ENCODE measurements around the gene ATRNL1.
A peak's percentile ranks its signal among the peaks of the same experiment; 100 is the strongest.
"Not testable (repeated sequence)": the region's sequence is repeated elsewhere in the genome, so short reads cannot be mapped to it uniquely, and the experiment has no call there.

Gene ATRNL1

GRCh38 chr10:115761166-115761565 is 668.0 kb downstream of the ATRNL1 start:
- DNase-seq (ENCODE audit: low spot score), result no peak

GRCh38 chr10:115762029-115762428 is 668.9 kb downstream of the ATRNL1 start:
- no peak for DNase-seq (ENCODE audit: low spot score)

- DNase-seq (ENCODE audit: low spot score), result no peak
Observed at GRCh38 chr10:115771755-115772154, 678.6 kb downstream of the ATRNL1 start.

GRCh38 chr10:115772606-115773005 is 679.4 kb downstream of the ATRNL1 start:
- no peak for DNase-seq (ENCODE audit: low spot score)

- no peak for DNase-seq (ENCODE audit: low spot score)
Observed at GRCh38 chr10:115773832-115774231, 680.7 kb downstream of the ATRNL1 start.

- DNase-seq (ENCODE audit: low spot score), result peak; percentile 14
Observed at GRCh38 chr10:115774721-115775120, 681.6 kb downstream of the ATRNL1 start.

- DNase-seq (ENCODE audit: low spot score), result peak; percentile 8
Observed at GRCh38 chr10:115777646-115778045, 684.5 kb downstream of the ATRNL1 start.

- DNase-seq (ENCODE audit: low spot score), result no peak
Observed at GRCh38 chr10:115790220-115790619, 697.1 kb downstream of the ATRNL1 start.

GRCh38 chr10:115795964-115796363 is 702.8 kb downstream of the ATRNL1 start:
- no peak for DNase-seq (ENCODE audit: low spot score)

GRCh38 chr10:115801457-115801856 is 708.3 kb downstream of the ATRNL1 start:
- no peak for DNase-seq (ENCODE audit: low spot score)

GRCh38 chr10:115801992-115802391 is 708.8 kb downstream of the ATRNL1 start:
- DNase-seq (ENCODE audit: low spot score), result no peak

GRCh38 chr10:115802911-115803310 is 709.7 kb downstream of the ATRNL1 start:
- DNase-seq (ENCODE audit: low spot score), result no peak

- no peak for DNase-seq (ENCODE audit: low spot score)
Observed at GRCh38 chr10:115814542-115814941, 721.4 kb downstream of the ATRNL1 start.

GRCh38 chr10:115818012-115818411 is 724.8 kb downstream of the ATRNL1 start:
- no peak for DNase-seq (ENCODE audit: low spot score)

- DNase-seq (ENCODE audit: low spot score), result no peak
Observed at GRCh38 chr10:115826396-115826795, 733.2 kb downstream of the ATRNL1 start.

- DNase-seq (ENCODE audit: low spot score), result no peak
Observed at GRCh38 chr10:115827231-115828009, 734.3 kb downstream of the ATRNL1 start.

- DNase-seq (ENCODE audit: low spot score), result not testable (repeated sequence)
Observed at GRCh38 chr10:115828182-115828581, 735.0 kb downstream of the ATRNL1 start.

- peak; percentile 16 for DNase-seq (ENCODE audit: low spot score)
Observed at GRCh38 chr10:115829521-115830205, 736.5 kb downstream of the ATRNL1 start.

- no peak for DNase-seq (ENCODE audit: low spot score)
Observed at GRCh38 chr10:115830265-115830970, 737.3 kb downstream of the ATRNL1 start.

- no peak for DNase-seq (ENCODE audit: low spot score)
Observed at GRCh38 chr10:115831016-115831415, 737.9 kb downstream of the ATRNL1 start.

GRCh38 chr10:115833119-115833518 is 740.0 kb downstream of the ATRNL1 start:
- DNase-seq (ENCODE audit: low spot score), result no peak

GRCh38 chr10:115844591-115844990 is 751.4 kb downstream of the ATRNL1 start:
- DNase-seq (ENCODE audit: low spot score), result no peak

- DNase-seq (ENCODE audit: low spot score), result no peak
Observed at GRCh38 chr10:115845921-115846320, 752.8 kb downstream of the ATRNL1 start.

Data from COLO829 (cell line).